HCT116 (cell line): ENCODE data around the gene DOK7. TPM values are rescaled to one million over a fixed set of nuclear protein-coding genes. Genes with fewer than 3 reads are reported as not detected.
"Not testable (repeated sequence)": the region's sequence is repeated elsewhere in the genome, so short reads cannot be mapped to it uniquely, and the experiment has no call there.

Source experiments
- ATAC-seq: fragments of 200-7000 bp; cut with Tn5 transposase; 2 replicates; pipeline ENCODE4 v1.9.1; 2020; ENCODE audit warnings: mild to moderate bottlenecking, moderate library complexity
- BruUV-seq: library from RNA; stranded (reverse); fragments of 400-500 nt; replicated peaks from 2 replicates; lab custom pipeline; 2021; lab: Mats Ljungman, UMichigan
- CTCF ChIA-PET: fragments of 300-600 bp; sonication (Branson Sonifier 250); formaldehyde crosslinking; loops from one replicate; lab custom pipeline; 2021; ENCODE audit warnings: antibody characterized with exemption; lab: Charles Lee
- POLR2A ChIA-PET: fragments of 300-600, 350-600 bp; sonication (Branson Sonifier 250); formaldehyde crosslinking; loops from one replicate; lab custom pipeline; 2021; ENCODE audit warnings: antibody characterized with exemption; lab: Charles Lee
- RAD21 ChIA-PET, 2 experiments: fragments of 300-600 bp; sonication (Branson Sonifier 250); formaldehyde crosslinking; loops; one replicate each; lab custom pipeline; 2023; ENCODE audit warnings: low total read pairs in 2 of 2; ENCODE audit not compliant: uncharacterized antibody in 2 of 2, unreplicated experiment in 2 of 2, low non-redundant PET in 1 of 2; lab: Charles Lee
- DNase-seq: peaks from one replicate; pipeline ENCODE4 v3.0.0-alpha.2; 2010; ENCODE audit warnings: low read depth, low spot score
- H2AFZ ChIP-seq: fragments of 200-600 bp; shearing (Covaris generic), sonication (generic); 2 replicates; pipeline ENCODE4 v1.6.1; 2017; ENCODE audit warnings: low read depth, mixed run types, mixed read lengths, antibody characterized with exemption, low read length; ENCODE audit not compliant: poor library complexity, severe bottlenecking
- H3K27ac ChIP-seq: 2 replicates; pipeline ENCODE4 v1.5.1; 2012; ENCODE audit warnings: low read depth, low read length
- H3K27me3 ChIP-seq: fragments of 200-600 bp; sonication (generic); 2 replicates; pipeline ENCODE4 v1.6.1; 2016; ENCODE audit warnings: mixed run types, low read length, mixed read lengths; ENCODE audit not compliant: insufficient read depth
- H3K36me3 ChIP-seq, 2 experiments: fragments of 200-500 bp in 1 of 2; fragments of 200-600 bp in 1 of 2; sonication (Bioruptor generic) in 1 of 2; sonication (generic) in 1 of 2; 2 replicates each; pipeline versions ENCODE4 v1.5.1 to v1.6.1; 2014 to 2016; ENCODE audit warnings: low read length in 2 of 2, inconsistent platforms in 1 of 2, mixed read lengths in 1 of 2, mixed run types in 1 of 2; ENCODE audit not compliant: insufficient read depth in 2 of 2, control insufficient read depth in 1 of 2
- H3K4me1 ChIP-seq, 2 experiments: fragments of 200-600 bp in 1 of 2; sonication (generic) in 1 of 2; 2 replicates each; pipeline versions ENCODE4 v1.5.1 to v1.6.1; 2012 to 2017; ENCODE audit warnings: low read length in 2 of 2, inconsistent platforms in 1 of 2, mild to moderate bottlenecking in 1 of 2, mixed read lengths in 1 of 2, mixed run types in 1 of 2, moderate library complexity in 1 of 2; ENCODE audit not compliant: insufficient read depth in 2 of 2, control insufficient read depth in 1 of 2
- H3K4me2 ChIP-seq: fragments of 200-600 bp; sonication (generic); 2 replicates; pipeline ENCODE4 v1.6.1; 2017; ENCODE audit warnings: mixed run types, low read length, mixed read lengths
- H3K4me3 ChIP-seq, 2 experiments: fragments of 200-600 bp in 1 of 2; sonication (generic) in 1 of 2; replicated peaks in 1 of 2; 2 replicates each; pipeline ENCODE4 v1.5.1; 2011 to 2016; ENCODE audit warnings: low read length in 2 of 2, control low read depth in 1 of 2, low read depth in 1 of 2, mild to moderate bottlenecking in 1 of 2, mixed read lengths in 1 of 2, mixed run types in 1 of 2
- H3K79me2 ChIP-seq: fragments of 200-600 bp; sonication (generic); 2 replicates; pipeline ENCODE4 v1.6.1; 2017; ENCODE audit warnings: mild to moderate bottlenecking, mixed run types, low read length, moderate library complexity, mixed read lengths; ENCODE audit not compliant: insufficient read depth
- H3K9ac ChIP-seq: fragments of 200-600 bp; sonication (generic); 2 replicates; pipeline ENCODE4 v1.6.1; 2016; ENCODE audit warnings: low read length, mixed read lengths
- H3K9me2 ChIP-seq: fragments of 200-600 bp; sonication (generic), shearing (Covaris generic); 2 replicates; pipeline ENCODE4 v1.6.1; 2017; ENCODE audit warnings: mixed run types, mild to moderate bottlenecking, moderate library complexity; ENCODE audit not compliant: insufficient read depth
- H3K9me3 ChIP-seq, 2 experiments: fragments of 200-500 bp in 1 of 2; fragments of 200-600 bp in 1 of 2; sonication (Bioruptor generic) in 1 of 2; sonication (generic) in 1 of 2; 2 replicates each; pipeline ENCODE4 v1.6.1; 2014 to 2017; ENCODE audit warnings: low read length in 2 of 2, mixed read lengths in 2 of 2, inconsistent platforms in 1 of 2, low read depth in 1 of 2, mild to moderate bottlenecking in 1 of 2, mixed run types in 1 of 2, moderate library complexity in 1 of 2; ENCODE audit not compliant: control insufficient read depth in 1 of 2, insufficient read depth in 1 of 2
- H4K20me1 ChIP-seq: fragments of 200-600 bp; sonication (generic), shearing (Covaris generic); 2 replicates; pipeline ENCODE4 v1.6.1; 2017; ENCODE audit warnings: mixed run types, mild to moderate bottlenecking, moderate library complexity; ENCODE audit not compliant: insufficient read depth
- CBX3 ChIP-seq: IDR thresholded peaks from 2 replicates; pipeline ENCODE4 v1.6.1; 2012; ENCODE audit warnings: low read depth
- EGR1 ChIP-seq: IDR thresholded peaks from 2 replicates; pipeline ENCODE4 v1.6.1; 2012; ENCODE audit warnings: low read depth
- SIN3A ChIP-seq: IDR thresholded peaks from 2 replicates; pipeline ENCODE4 v1.6.1; 2012; ENCODE audit warnings: low read depth
- YY1 ChIP-seq: IDR thresholded peaks from 2 replicates; pipeline ENCODE4 v1.6.1; 2011; ENCODE audit warnings: low read length, low read depth, moderate library complexity, mild to moderate bottlenecking; ENCODE audit not compliant: insufficient replicate concordance; ENCODE audit errors: extremely low read depth
- intact Hi-C: fragments of 100-400 bp; cut with micrococcal nuclease; formaldehyde crosslinking; loops from 2 replicates; pipeline ENCODE4 v1.10.0; 2022
- total RNA-seq: library from RNA; stranded (reverse); gene quantifications from one replicate; pipeline ENCODE4 v1.2.1, GENCODE V29; 2021; ENCODE audit not compliant: unreplicated experiment
- TF ChIP-seq, protein P1 (sequence below): IDR thresholded peaks from 2 replicates; pipeline ENCODE4 v1.6.1; 2012

Gene DOK7
- total RNA-seq, 1 experiment from 2014 or later, result 2.4 TPM

DNA sequence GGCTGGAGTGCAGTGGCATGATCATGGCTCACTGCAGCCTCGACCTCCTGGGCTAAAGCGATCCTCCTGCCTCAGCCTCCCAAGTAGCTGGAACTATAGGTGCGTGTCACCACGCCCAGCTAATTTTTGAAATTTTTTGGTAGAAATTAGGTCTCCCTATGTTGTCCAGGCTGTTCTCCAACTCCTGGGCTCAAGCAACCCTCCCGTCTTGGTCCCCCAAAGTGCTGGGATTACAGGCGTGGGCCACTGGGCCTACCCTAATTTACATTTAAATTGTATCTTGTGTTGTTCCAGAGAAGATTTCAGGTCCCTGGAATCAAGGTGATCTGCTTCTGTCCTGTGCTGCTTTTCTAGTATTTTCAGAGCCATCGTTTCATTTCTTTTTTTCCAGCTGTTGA is 70.3 kb downstream of the DOK7 start:
- POLR2A ChIA-PET, result no interaction called here
- Histone ChIP-seq H3K27ac (no peak overlapping the region), H3K4me3 (no peak overlapping the region), H3K27me3 (no peaks in the 10 kb centered on the region), H2AFZ (no peak overlapping the region), H3K9ac (no peak overlapping the region), H3K4me1 (peaks cover 4 to 16% of the 10 kb centered on the region in 2 experiments; a peak in 3 of 4 replicates), H3K4me2 (no peak overlapping the region), H3K79me2 (peaks cover 36% of the 10 kb centered on the region), H3K9me3 (no peaks in the 10 kb centered on the region), H3K9me2 (no peaks in the 10 kb centered on the region), H4K20me1 (no peaks in the 10 kb centered on the region), H3K36me3 (peaks cover 3 to 7% of the 10 kb centered on the region in 2 experiments; a peak in 2 of 4 replicates)
- intact Hi-C loops, result no loop called here
- DNase-seq (no peak), ATAC-seq (no peak)
- RAD21 ChIA-PET, result no interaction called here
- no TSS peak for BruUV-seq
- CTCF ChIA-PET, result no interaction called here
- TF ChIP-seq YY1, result no peak
- no peak for TF ChIP-seq EGR1
- TF ChIP-seq SIN3A, result no peak
- TF ChIP-seq CBX3, result no peak
- TF ChIP-seq, protein P1, sequence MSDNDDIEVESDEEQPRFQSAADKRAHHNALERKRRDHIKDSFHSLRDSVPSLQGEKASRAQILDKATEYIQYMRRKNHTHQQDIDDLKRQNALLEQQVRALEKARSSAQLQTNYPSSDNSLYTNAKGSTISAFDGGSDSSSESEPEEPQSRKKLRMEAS, result no peak
- TF ChIP-seq, all 23 proteins: peak for 0

DNA sequence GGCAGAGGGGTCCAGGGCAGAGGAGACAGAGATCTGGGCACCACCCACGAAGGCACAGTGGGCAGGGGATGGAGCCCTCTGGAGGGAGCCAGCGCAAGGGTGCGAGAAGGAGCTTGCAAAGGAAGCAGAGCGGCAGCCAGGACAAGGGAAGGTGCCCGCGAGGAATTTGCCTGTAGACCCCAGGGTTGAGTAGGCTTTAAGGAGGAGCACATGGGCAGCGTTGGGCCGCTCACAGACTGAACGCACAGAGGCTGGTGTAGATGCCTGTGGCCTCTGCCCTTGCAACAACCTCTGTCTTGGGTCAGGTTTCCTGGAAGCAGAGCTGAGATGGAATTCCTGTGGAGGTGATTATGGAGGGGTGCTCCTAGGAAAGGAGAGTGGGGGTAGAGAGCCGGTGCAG is 72.7 kb downstream of the DOK7 start:
- H3K4me2 ChIP-seq, POLR2A ChIA-PET, H3K36me3 ChIP-seq, RAD21 ChIA-PET, ATAC-seq, H2AFZ ChIP-seq, H3K9ac ChIP-seq, H3K27ac ChIP-seq, CTCF ChIA-PET, H3K9me3 ChIP-seq, DNase-seq, H3K27me3 ChIP-seq, H4K20me1 ChIP-seq, intact Hi-C loops, H3K9me2 ChIP-seq, H3K4me3 ChIP-seq, BruUV-seq: not testable (repeated sequence)
- Histone ChIP-seq H3K79me2 (peaks cover 12% of the 10 kb centered on the region), H3K4me1 (peaks cover 4 to 12% of the 10 kb centered on the region in 2 experiments; a peak in 3 of 4 replicates)

DNA sequence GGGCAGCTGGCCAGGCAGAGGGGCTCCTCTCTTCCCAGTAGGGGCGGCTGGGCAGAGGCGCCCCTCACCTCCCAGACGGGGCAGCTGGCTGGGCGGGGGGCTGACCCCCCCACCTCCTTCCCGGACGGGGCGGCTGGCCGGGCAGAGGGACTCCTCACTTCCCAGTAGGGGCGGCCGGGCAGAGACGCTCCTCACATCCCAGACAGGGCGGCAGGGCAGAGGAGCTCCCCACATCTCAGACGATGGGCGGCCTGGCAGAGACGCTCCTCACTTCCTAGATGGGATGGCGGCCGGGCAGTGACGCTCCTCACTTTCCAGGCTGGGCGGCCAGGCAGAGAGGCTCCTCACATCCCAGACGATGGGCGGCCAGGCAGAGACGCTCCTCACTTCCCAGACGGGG is 75.8 kb downstream of the DOK7 start:
- H3K9ac ChIP-seq, POLR2A ChIA-PET, CTCF ChIA-PET, BruUV-seq, H3K4me1 ChIP-seq, H3K4me3 ChIP-seq, H3K9me2 ChIP-seq, H2AFZ ChIP-seq, H4K20me1 ChIP-seq, H3K9me3 ChIP-seq, H3K27ac ChIP-seq, intact Hi-C loops, H3K36me3 ChIP-seq, DNase-seq, H3K79me2 ChIP-seq, ATAC-seq, RAD21 ChIA-PET, H3K27me3 ChIP-seq, H3K4me2 ChIP-seq: not testable (repeated sequence)

DNA sequence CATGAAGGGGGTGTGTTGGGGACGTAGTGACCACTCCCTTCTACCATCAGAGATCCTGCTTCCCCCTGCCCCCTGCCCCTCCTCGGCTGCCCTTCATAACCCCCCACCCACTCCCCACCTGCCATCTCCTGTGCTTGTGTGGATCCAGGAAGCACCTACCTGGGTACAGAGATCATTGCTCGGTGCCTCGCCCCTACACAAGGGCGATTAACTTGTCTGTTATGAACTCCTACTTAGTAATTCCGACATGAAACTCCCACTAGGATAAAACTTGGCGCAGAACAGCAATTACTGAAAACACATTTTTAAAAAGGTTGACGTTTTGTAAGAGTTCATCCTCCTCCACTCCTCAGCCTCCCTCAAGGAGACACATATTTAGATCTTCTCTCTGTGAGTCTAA is 80.3 kb downstream of the DOK7 start:
- H3K9ac ChIP-seq, H3K4me1 ChIP-seq, BruUV-seq, H3K9me3 ChIP-seq, ATAC-seq, H4K20me1 ChIP-seq, H3K4me3 ChIP-seq, DNase-seq, CTCF ChIA-PET, H3K9me2 ChIP-seq, H3K79me2 ChIP-seq, intact Hi-C loops, H3K4me2 ChIP-seq, H3K36me3 ChIP-seq, POLR2A ChIA-PET, RAD21 ChIA-PET, H2AFZ ChIP-seq, H3K27me3 ChIP-seq, H3K27ac ChIP-seq: not testable (repeated sequence)
